HG03045 (cell line): ENCODE data around the gene TTC12.

ENCODE experiments used
- ATAC-seq: cut with Tn5 transposase; IDR thresholded peaks from one replicate; pipeline ENCODE4 v1.9.1; 2021; ENCODE audit warnings: mild to moderate bottlenecking, moderate library complexity; ENCODE audit not compliant: unreplicated experiment

TTC12 gene

GRCh38 chr11:113398669-113399430 is 84.5 kb downstream of the TTC12 start:
- no peak for ATAC-seq

DNA sequence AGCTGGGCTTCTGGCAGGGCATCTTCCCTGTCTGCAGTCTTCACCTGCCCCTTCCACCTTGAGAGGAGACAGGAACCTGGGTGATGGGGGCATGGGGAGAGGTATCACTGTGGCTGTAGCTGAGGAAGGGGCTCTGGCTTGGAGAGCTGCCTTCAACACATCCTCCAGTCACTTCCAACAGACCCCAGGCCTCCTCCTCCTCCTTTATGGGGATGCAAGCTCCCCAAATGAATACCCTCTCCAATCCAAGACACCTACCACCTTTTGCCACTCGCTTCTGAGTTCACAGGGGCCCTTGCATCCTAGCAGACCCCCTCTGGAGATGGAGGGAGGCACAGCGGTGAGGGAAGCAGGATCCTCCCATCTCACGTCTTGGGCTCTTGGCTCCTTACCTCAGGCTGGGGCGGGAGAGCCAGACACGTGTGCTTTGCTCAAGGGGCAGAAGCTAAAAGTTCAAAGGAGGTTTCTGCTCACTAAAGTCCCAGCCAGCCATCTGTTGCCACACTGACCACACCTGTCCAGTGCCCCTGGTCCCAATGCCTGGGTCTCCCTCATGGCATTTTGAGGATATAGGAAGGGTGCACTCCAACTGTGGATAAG is 86.3 kb downstream of the TTC12 start:
- no peak for ATAC-seq

DNA sequence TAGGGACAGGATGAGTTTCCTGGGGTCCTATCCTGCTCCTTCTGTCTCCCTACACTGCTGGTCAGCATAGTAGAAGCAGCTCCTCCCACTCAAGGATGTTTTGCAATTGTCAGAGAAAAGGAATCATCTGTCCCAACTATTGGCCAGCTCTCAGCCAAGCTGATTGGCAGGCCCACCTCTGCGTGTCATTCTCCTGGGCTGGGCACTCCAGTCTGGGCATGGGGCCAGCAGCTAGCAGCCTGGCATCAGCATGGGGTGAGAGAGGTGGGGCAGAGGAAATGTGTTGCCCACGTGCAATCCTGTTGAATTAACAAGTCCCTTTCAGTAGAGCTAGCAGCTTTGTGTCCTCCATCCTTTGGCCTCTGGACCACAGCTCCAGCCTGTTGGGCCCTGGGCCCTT is 87.3 kb downstream of the TTC12 start:
- ATAC-seq: no peak

DNA sequence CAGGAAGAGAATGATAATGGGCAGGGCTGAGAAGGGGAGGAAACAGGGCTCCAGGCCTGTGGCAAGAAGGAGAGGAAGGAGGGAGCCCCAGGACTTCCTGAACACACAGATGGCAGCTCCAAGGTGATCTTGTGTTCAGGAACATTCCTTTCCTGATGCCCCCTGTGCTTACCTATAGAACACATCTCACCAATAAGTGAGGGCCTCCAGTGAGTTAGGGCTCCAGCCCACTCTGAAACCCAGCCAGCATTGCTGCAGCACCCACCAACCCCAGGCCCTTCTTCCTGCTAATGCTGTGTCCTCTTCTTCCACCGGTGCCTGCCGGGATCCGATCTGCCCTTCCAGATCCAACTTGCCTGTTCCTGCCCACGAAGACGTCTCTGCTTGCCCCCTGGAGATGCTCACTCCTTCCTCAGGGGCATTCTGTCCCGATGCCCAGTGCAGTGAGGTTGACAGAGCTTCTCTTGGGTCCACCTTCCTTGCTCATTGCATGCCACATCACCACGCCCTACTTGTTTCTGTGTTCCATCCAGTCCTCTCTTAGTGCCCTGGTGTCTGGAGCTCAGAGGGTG is 90.6 kb downstream of the TTC12 start:
- ATAC-seq: no peak

DNA sequence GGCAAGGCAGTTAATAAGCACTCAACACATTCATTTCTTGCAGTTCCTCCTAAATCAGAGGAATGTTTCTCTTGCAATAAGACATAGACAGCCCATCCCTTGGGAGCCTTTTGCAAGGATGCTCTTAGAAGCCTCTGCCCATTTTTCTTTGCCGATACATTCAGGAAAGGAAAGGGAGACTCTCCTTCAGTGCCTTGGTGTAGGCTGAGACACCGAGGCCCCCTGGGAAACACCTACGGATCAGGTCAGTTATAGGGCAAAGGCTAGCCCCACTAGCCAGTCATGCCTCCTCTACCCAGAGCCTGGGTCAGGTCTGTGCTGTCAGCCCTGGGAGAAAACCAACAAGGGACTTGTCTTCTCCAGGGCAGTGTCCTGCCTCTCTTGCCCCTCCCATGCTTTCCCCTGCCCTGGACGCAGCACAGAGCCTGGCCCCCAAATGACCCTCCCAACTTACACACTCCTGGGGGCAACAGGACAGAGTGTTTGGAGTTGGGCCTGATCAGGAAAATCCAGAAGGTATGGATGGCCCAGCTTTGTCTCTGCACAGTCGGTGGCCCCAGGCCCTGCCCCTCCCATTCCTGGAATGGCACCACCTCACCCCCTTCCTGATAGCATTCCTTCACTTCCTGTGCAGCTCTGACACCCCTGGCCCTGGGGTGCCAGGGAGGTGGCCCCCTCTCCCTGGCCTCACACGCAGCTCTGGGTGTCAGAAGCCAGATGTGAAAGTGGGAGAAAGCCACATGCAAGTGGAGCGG is 91.5 kb downstream of the TTC12 start:
- ATAC-seq: no peak

GRCh38 chr11:113407163-113407562 is 92.8 kb downstream of the TTC12 start:
- no peak for ATAC-seq

GRCh38 chr11:113408206-113408605 is 93.8 kb downstream of the TTC12 start:
- ATAC-seq: no peak

GRCh38 chr11:113408887-113409286 is 94.5 kb downstream of the TTC12 start:
- no peak for ATAC-seq

DNA sequence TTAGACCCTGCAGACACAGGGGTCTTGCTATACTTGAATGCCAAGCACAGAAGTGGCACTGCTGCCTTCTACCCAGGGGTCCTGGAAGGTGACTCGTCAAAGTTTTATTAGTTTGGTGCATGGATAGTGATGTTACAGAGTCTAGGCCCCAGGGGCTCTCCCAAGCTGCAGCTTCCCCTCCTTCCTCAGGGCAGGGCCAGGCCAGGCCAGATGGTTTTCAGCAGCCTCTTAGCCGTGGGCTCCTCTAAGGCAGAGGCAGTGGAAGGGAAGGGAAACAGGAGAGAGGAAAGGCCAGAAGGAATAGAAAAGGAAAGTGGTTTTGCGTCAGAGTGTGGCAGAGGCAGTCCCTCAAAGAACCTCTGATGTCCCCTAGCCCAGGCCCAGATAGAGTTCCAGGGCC is 95.1 kb downstream of the TTC12 start:
- no peak for ATAC-seq

DNA sequence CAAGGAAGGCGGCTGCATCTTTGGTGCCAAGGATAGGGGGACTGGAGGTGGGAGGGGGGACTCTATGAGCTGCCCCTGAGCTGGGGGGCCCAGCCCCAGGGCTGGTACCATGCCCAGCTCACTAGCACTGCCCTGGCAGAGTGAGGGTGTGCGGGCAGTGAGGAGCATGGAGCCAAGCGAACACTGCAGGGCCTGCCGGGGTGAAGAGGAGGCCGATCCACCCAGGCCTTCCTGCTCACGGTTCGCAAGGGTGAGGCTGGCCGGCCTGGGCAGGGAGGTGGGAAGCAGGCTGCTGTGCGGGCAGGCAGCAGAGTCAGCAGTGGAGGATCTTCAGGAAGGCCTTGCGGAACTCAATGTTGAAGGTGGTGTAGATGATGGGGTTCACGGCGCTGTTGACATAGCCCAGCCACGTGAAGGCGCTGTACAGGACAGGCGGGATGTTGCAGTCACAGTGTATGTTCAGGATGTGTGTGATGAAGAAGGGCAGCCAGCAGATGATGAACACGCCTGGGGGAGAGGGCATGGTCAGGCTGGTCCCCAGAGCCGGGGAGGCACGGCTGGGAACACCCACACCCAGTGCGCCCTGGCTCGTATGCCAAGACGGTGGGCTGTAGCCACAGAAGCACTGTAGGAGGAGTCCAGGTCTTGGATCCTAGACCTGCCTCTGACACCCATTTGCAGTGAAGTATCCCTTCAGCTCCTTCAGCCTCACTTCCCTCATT is 96.2 kb downstream of the TTC12 start:
- no peak for ATAC-seq

DNA sequence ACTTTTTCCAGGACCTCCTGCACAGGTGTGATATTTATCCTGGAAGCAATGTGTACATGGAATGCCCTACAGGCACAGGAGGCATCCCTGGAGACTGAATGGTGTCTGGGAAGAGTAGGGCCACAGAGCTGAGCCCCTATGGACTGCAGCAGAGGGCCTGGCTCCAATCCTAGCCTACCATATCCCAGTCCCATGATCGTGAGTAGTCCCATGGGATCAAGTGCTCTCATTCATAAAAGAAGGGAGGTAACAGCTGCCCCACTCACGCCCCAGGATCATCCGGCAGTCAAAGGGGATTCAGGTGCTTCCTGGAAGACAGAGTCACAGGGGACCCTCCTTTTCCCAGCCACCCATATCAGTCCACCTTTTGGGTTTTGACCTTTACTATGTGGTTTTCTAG is 97.2 kb downstream of the TTC12 start:
- ATAC-seq: no peak

DNA sequence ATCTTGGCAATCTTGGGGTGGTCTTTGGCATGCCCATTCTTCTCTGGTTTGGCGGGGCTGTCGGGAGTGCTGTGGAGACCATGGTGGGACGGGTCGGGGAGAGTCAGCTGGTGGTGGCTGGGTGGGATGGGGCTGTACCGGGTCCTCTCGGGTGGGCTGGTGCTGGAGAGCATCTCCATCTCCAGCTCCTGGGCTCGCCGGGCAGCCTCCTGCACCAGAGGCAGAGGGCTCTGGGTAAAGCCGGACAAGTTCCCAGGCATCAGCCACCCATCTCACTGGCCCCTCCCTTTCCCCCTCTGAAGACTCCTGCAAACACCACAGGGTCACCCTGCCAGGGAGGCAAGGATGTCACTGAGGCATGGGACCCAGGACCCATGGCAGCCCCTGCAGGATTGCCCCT is 98.3 kb downstream of the TTC12 start:
- no peak for ATAC-seq

- ATAC-seq: no peak
Observed at GRCh38 chr11:113415343-113415742, 101.0 kb downstream of the TTC12 start.
